Left lung (tissue), 10 donors: ENCODE measurements around the gene DOK7. TPM values are rescaled to one million over a fixed set of nuclear protein-coding genes. Genes with fewer than 3 reads are reported as not detected.

Experiments used
- ATAC-seq: fragments of 200-7000 bp; cut with Tn5 transposase; one replicate; pipeline ENCODE4 v1.9.1; 2020; ENCODE audit warnings: moderate library complexity
- DNase-seq, 4 donors: peaks; one replicate each; pipeline ENCODE4 v3.0.0-alpha.2; 2013 to 2020
- H3K27ac ChIP-seq, 2 donors: fragments of 200-600 bp; sonication (generic) in 1 of 2; one replicate each; pipeline versions ENCODE4 v1.5.0 to v1.8.0; 2020 to 2021
- H3K27me3 ChIP-seq, 2 donors: fragments of 200-600 bp; sonication (generic) in 1 of 2; one replicate each; pipeline versions ENCODE4 v1.5.0 to v1.8.0; 2020 to 2021
- H3K36me3 ChIP-seq, 2 donors: fragments of 200-600 bp; sonication (generic) in 1 of 2; one replicate each; pipeline versions ENCODE4 v1.5.0 to v1.8.0; 2020 to 2021
- H3K4me1 ChIP-seq, 2 donors: fragments of 200-600 bp; one replicate each; pipeline ENCODE4 v1.8.0; 2021
- H3K4me3 ChIP-seq, 2 donors: fragments of 200-600 bp; sonication (generic) in 1 of 2; one replicate each; pipeline versions ENCODE4 v1.5.0 to v1.8.0; 2020 to 2021; ENCODE audit warnings: mild to moderate bottlenecking in 1 of 2
- H3K9me3 ChIP-seq, 2 donors: fragments of 200-600 bp; sonication (generic) in 1 of 2; one replicate each; pipeline versions ENCODE4 v1.5.0 to v1.8.0; 2020 to 2021
- CTCF ChIP-seq, 2 donors: fragments of 200-600 bp; sonication (generic) in 1 of 2; IDR thresholded peaks; one replicate each; pipeline versions ENCODE4 v1.5.0 to v1.8.0; 2021; ENCODE audit warnings: antibody characterized with exemption in 2 of 2
- intact Hi-C, 2 donors: fragments of 100-400 bp; cut with DNase I; formaldehyde crosslinking; loops; one replicate each; pipeline versions ENCODE4 v1.11.2 to v1.14.2; 2022
- polyA plus RNA-seq, 6 donors: library from polyadenylated mRNA; unstranded; fragments of 120-200 nt; gene quantifications; one replicate each; pipeline ENCODE4 v1.2.1, GENCODE V29; 2013; ENCODE audit not compliant: insufficient read length in 6 of 6
- total RNA-seq, 2 donors: library from RNA; stranded (reverse); fragmentation: NEBNext Ultra II Directional; extraction: Animal tissue kit (Norgen Biotek cat#: 25700); gene quantifications; one replicate each; pipeline ENCODE4 v1.2.1, GENCODE V29; 2021
- donor health status: DM: no; HTN: yes; CAD: no.
- donor health status: DM: no; HTN: no; CAD: no.

Gene DOK7
- total and polyA plus RNA-seq, 8 donors = 0.28 to 6.3 (median 1.2) TPM

GRCh38 chr4:3487861-3488260 lies 24.8 kb downstream of the DOK7 start:
- no peak for ATAC-seq

GRCh38 chr4:3488820-3489219 lies 25.7 kb downstream of the DOK7 start:
- peaks cover 6 to 91% of the 10 kb centered on the region in 2 donors for H3K27me3 ChIP-seq
- no peaks in the 10 kb centered on the region for H3K9me3 ChIP-seq
- no peak for ATAC-seq
- DNase-seq = no peak
- no peak overlapping the region for H3K4me3 ChIP-seq
- intact Hi-C loops = no loop called here
- no peaks in the 10 kb centered on the region for H3K36me3 ChIP-seq
- H3K4me1 ChIP-seq = peaks cover 0 to 13% of the 10 kb centered on the region in 2 donors
- TF ChIP-seq CTCF (IDR thresholded peaks at IDR 0.05) = no peak
- H3K27ac ChIP-seq = no peak overlapping the region

More at GRCh38 chr4:3487861-3488260, 24.8 kb downstream of the DOK7 start:
- no peaks in the 10 kb centered on the region for H3K36me3 ChIP-seq
- no peak for TF ChIP-seq CTCF (IDR thresholded peaks at IDR 0.05)
- DNase-seq = no peak
- H3K4me3 ChIP-seq = no peak overlapping the region
- intact Hi-C loops = no loop called here
- H3K27me3 ChIP-seq = peaks cover 6 to 88% of the 10 kb centered on the region in 2 donors
- no peaks in the 10 kb centered on the region for H3K9me3 ChIP-seq
- H3K27ac ChIP-seq = no peak overlapping the region
- peaks cover 0 to 13% of the 10 kb centered on the region in 2 donors for H3K4me1 ChIP-seq

DNA sequence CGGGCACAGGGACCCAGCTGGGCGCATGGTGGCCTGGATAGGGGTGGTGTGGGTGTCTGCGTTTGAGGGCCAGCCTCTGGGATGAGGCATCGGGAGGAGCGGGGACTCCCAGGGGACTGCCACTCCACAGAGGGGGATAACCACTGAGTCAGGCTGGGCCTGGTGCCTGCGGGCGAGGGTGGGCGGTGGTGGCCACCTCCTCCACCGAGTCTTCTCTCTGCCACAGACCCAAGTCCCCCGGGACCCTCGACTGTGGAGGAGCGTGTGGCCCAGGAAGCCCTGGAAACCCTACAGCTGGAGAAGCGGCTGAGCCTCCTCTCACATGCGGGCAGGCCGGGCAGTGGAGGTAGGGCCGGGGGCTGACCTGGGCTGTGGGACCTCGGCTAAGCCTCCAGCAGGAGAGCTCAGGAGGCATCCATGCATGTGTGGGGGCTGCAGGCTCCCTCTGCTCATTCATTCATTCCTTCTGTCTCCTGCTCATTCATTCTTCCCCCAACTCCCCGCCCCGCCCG lies 26.4 kb downstream of the DOK7 start:
- H3K36me3 ChIP-seq = no peaks in the 10 kb centered on the region
- DNase-seq (no peak), ATAC-seq (no peak)
- H3K4me3 ChIP-seq = no peak overlapping the region
- H3K27ac ChIP-seq = no peak overlapping the region
- peaks cover 0 to 11% of the 10 kb centered on the region in 2 donors for H3K4me1 ChIP-seq
- intact Hi-C loops = no loop called here
- H3K9me3 ChIP-seq = no peaks in the 10 kb centered on the region
- no peak for TF ChIP-seq CTCF (IDR thresholded peaks at IDR 0.05)
- peaks cover 6 to 91% of the 10 kb centered on the region in 2 donors for H3K27me3 ChIP-seq

DNA sequence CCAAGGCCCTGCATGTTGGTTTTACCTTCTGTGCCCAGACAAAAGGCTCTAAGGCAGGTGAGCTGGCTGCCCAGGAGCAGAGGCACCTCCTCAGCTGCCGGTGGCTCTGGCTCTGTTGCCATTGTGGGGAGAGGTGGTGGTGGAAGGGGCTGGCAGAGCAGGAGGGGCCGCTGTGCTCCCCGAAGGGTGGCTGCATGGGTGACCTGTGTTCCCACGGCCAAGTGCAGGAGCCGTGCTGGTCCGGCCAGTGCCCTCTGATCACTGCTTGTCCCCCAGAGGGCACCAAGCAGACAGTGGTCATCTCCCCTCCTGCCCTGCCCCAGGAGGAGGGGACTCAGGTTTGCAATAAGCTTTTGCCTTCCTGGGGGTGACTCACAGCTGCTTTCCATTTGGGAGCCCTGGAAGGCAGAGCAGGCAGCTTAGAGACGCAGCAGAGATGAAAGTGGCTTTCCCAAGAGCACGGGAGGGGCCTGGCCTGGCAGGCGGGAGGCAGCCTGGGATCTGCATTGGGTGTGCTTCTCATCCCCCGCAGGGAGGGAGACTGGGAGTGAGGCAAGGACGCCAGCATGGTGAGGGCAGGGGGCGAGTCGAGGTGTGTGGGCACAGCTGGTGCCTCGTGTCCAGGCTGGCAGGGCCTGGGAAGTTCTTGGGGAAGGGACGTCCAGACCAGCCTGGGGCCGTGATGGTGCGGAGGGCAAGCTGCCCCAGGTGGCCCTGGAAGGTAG lies 28.7 kb downstream of the DOK7 start:
- DNase-seq (no peak), ATAC-seq (no peak)
- intact Hi-C loops = no loop called here
- Histone ChIP-seq H3K36me3 (no peaks in the 10 kb centered on the region), H3K9me3 (no peaks in the 10 kb centered on the region), H3K4me3 (no peak overlapping the region), H3K4me1 (no peaks in the 10 kb centered on the region), H3K27me3 (peaks cover 0 to 91% of the 10 kb centered on the region in 2 donors), H3K27ac (no peak overlapping the region)
- TF ChIP-seq CTCF (IDR thresholded peaks at IDR 0.05) = no peak

GRCh38 chr4:3492741-3493719 lies 29.9 kb downstream of the DOK7 start:
- peaks cover 0 to 80% of the 10 kb centered on the region in 2 donors for H3K27me3 ChIP-seq
- no peaks in the 10 kb centered on the region for H3K36me3 ChIP-seq
- H3K27ac ChIP-seq = no peak overlapping the region
- no peak overlapping the region for H3K4me3 ChIP-seq
- intact Hi-C loops = no loop called here
- DNase-seq (no peak), ATAC-seq (no peak)
- no peak for TF ChIP-seq CTCF (IDR thresholded peaks at IDR 0.05)
- H3K4me1 ChIP-seq = no peaks in the 10 kb centered on the region
- no peaks in the 10 kb centered on the region for H3K9me3 ChIP-seq
